ENCODE data around the gene RXRA. TPM values are rescaled to one million over a fixed set of nuclear protein-coding genes. Genes with fewer than 3 reads are reported as not detected.

RXRA gene
- total and polyA plus RNA-seq, 2 donors (not counting 1 experiment from before 2014, with no cell fraction given) = 2.6 to 6.8 TPM

GRCh38 chr9:134457321-134458206 lies 131.3 kb downstream of the RXRA start:
- no peaks in the 10 kb centered on the region for H3K36me3 ChIP-seq (replicated peaks in 1 of 2; ENCODE audit: control extremely low read depth in 1 of 2, control insufficient read depth in 1 of 2, extremely low read depth in 1 of 2, insufficient read depth in 2 of 2, low read length in 1 of 2)
- peak overlapping the region; percentile 85 for H3K4me2 ChIP-seq (replicated peaks; ENCODE audit: low read depth, low read length, poor library complexity, severe bottlenecking)
- H3K79me2 ChIP-seq (ENCODE audit: control insufficient read depth, insufficient read depth, low read length) = no peaks in the 10 kb centered on the region
- peak overlapping the region; percentile 34 for H3K4me3 Mint-ChIP-seq
- no peak overlapping the region for H3K9ac ChIP-seq (ENCODE audit: low read length)
- H3K4me1 Mint-ChIP-seq = peaks cover 11% of the 10 kb centered on the region
- no peaks in the 10 kb centered on the region for H3K27me3 Mint-ChIP-seq
- peak overlapping the region; percentile 77 to 85 for H3K27ac ChIP-seq (ENCODE audit: low read length in 2 of 2)
- H2AFZ ChIP-seq (ENCODE audit: insufficient read depth, low read depth, low read length, poor library complexity, severe bottlenecking) = peak overlapping the region; percentile 80
- peaks cover 14 to 20% of the 10 kb centered on the region in 2 donors for H3K4me1 ChIP-seq (ENCODE audit: control insufficient read depth in 2 of 2, insufficient read depth in 2 of 2, low read length in 2 of 2)
- H3K27me3 ChIP-seq (replicated peaks in 1 of 4; ENCODE audit: control extremely low read depth in 1 of 4, control insufficient read depth in 3 of 4, insufficient read depth in 4 of 4, low read length in 3 of 4) = peaks cover 0 to 2% (median 0%) of the 10 kb centered on the region in 4 experiments
- H3K9me3 ChIP-seq (ENCODE audit: control extremely low read depth in 1 of 3, control insufficient read depth in 2 of 3, insufficient read depth in 1 of 3, low read length in 2 of 3) = peaks cover 0 to 14% (median 6%) of the 10 kb centered on the region in 3 donors
- DNase-seq = no peak
- H3K9me3 Mint-ChIP-seq (ENCODE audit: insufficient read depth) = no peaks in the 10 kb centered on the region
- no peak for ATAC-seq (ENCODE audit: low read depth)
- H3K4me3 ChIP-seq (ENCODE audit: control extremely low read depth in 1 of 5, extremely low read depth in 1 of 5, insufficient read depth in 1 of 5, low read depth in 2 of 5, low read length in 4 of 5) = no peak overlapping the region
- ChIA-PET CTCF (interaction anchor here (2.3 to 2.8 kb wide), 3 partner anchors 9 to 15 kb away, joined by 8 to 13 read pairs (median 10); no protein-coding TSS in a partner anchor), POLR2A (interaction anchor here (0.8 to 1.9 kb wide), 3 partner anchors 14 to 66 kb away, joined by 3 to 5 read pairs (median 3); no protein-coding TSS in a partner anchor)
- no peaks in the 10 kb centered on the region for H4K20me1 ChIP-seq (ENCODE audit: control insufficient read depth, insufficient read depth, low read length, poor library complexity, severe bottlenecking)
- TF ChIP-seq EZH2 (IDR thresholded peaks at IDR 0.05; ENCODE audit: borderline replicate concordance, insufficient read depth, low read depth, low read length, poor library complexity, severe bottlenecking) = no peak
- no peak for TF ChIP-seq CTCF (IDR thresholded peaks at IDR 0.05)
- intact Hi-C loops (cut with micrococcal nuclease) = loop anchor here (2.0 kb wide), 1 partner anchor 15 kb away; no protein-coding TSS in a partner anchor
- WGBS (ENCODE audit: insufficient coverage) = 86% methylated on average over 13 of the region's 18 CpGs
- H3K27ac Mint-ChIP-seq = peak overlapping the region; percentile 46
